Neural progenitor cell (in vitro differentiated cells): Measurements from ENCODE around the gene OR52E5.

Experiments used
- CTCF ChIP-seq: fragments of 200-600 bp; sonication (generic); IDR thresholded peaks from 2 replicates; pipeline ENCODE4 v1.5.1; 2017; ENCODE audit warnings: antibody characterized with exemption, mild to moderate bottlenecking
- EZH2 ChIP-seq: fragments of 200-600 bp; sonication (generic); IDR thresholded peaks from 2 replicates; pipeline ENCODE4 v1.6.1; 2017; ENCODE audit warnings: antibody characterized with exemption, mild to moderate bottlenecking, moderate library complexity
- EZH2phosphoT487 ChIP-seq: fragments of 200-600 bp; sonication (generic); IDR thresholded peaks from 2 replicates; pipeline ENCODE4 v1.6.1; 2017; ENCODE audit warnings: antibody characterized with exemption

- TF ChIP-seq CTCF (no peak), EZH2 (no peak), EZH2phosphoT487 (no peak)
These were observed 12.7 kb upstream of the OR52E5 start, which contains the start of gene OR52E4 for GRCh38 chr11:5880329-5880728.
